OCI-LY3 (cell line): ENCODE results near the gene SARDH.

ENCODE experiments used
- H2AFZ ChIP-seq: fragments of 200-600, 300-600 bp; shearing (Covaris generic); 2 replicates; pipeline ENCODE4 v1.6.0; 2014; ENCODE audit warnings: antibody characterized with exemption, low read depth, low read length
- H3K27ac ChIP-seq: fragments of 200-600, 300-600 bp; sonication (generic); 2 replicates; pipeline ENCODE4 v1.5.1; 2014; ENCODE audit warnings: mild to moderate bottlenecking, low read length, moderate library complexity, mixed read lengths
- H3K27me3 ChIP-seq: fragments of 200-600, 300-600 bp; sonication (generic); 2 replicates; pipeline ENCODE4 v1.6.1; 2014; ENCODE audit warnings: low read depth, low read length, mixed read lengths
- H3K36me3 ChIP-seq: fragments of 200-600, 300-600 bp; sonication (generic); replicated peaks from 2 replicates; pipeline ENCODE3; 2014; ENCODE audit warnings: low read depth, low read length, mixed read lengths
- H3K4me1 ChIP-seq: fragments of 300-600, 200-600 bp; sonication (generic); 2 replicates; pipeline ENCODE4 v1.6.1; 2014; ENCODE audit warnings: low read length, mixed read lengths
- H3K4me2 ChIP-seq: fragments of 200-600, 300-600 bp; sonication (generic); 2 replicates; pipeline ENCODE4 v1.6.1; 2014; ENCODE audit warnings: low read length, mixed read lengths
- H3K4me3 ChIP-seq: fragments of 300-600, 200-600 bp; sonication (generic); 2 replicates; pipeline ENCODE4 v1.5.1; 2014; ENCODE audit warnings: antibody characterized with exemption, mild to moderate bottlenecking, low read length, moderate library complexity
- H3K79me2 ChIP-seq: fragments of 300-600, 200-600 bp; shearing (Covaris generic); 2 replicates; pipeline ENCODE4 v1.6.1; 2014; ENCODE audit warnings: mild to moderate bottlenecking, low read length, mixed read lengths
- H3K9ac ChIP-seq: fragments of 300-600, 200-600 bp; shearing (Covaris generic); 2 replicates; pipeline ENCODE4 v1.6.0; 2014; ENCODE audit warnings: mild to moderate bottlenecking, low read length, moderate library complexity
- H3K9me3 ChIP-seq: fragments of 200-600, 300-600 bp; shearing (Covaris generic); 2 replicates; pipeline ENCODE4 v1.6.1; 2014; ENCODE audit warnings: low read length, mixed read lengths; ENCODE audit not compliant: insufficient read depth
- H4K20me1 ChIP-seq: fragments of 200-600, 300-600 bp; sonication (generic); 2 replicates; pipeline ENCODE4 v1.6.1; 2016; ENCODE audit warnings: low read length, mixed read lengths; ENCODE audit not compliant: insufficient read depth
- EZH2phosphoT487 ChIP-seq: fragments of 200-600 bp; shearing (Covaris generic); IDR thresholded peaks from 2 replicates; pipeline ENCODE4 v1.6.1; 2018; ENCODE audit warnings: antibody characterized with exemption, mixed run types, low read depth
- TF ChIP-seq, protein P1 (sequence below): fragments of 200-600, 300-600 bp; sonication (generic); IDR thresholded peaks from 2 replicates; pipeline ENCODE4 v1.5.1; 2014; ENCODE audit warnings: antibody characterized with exemption, low read length, low read depth

The SARDH gene

DNA sequence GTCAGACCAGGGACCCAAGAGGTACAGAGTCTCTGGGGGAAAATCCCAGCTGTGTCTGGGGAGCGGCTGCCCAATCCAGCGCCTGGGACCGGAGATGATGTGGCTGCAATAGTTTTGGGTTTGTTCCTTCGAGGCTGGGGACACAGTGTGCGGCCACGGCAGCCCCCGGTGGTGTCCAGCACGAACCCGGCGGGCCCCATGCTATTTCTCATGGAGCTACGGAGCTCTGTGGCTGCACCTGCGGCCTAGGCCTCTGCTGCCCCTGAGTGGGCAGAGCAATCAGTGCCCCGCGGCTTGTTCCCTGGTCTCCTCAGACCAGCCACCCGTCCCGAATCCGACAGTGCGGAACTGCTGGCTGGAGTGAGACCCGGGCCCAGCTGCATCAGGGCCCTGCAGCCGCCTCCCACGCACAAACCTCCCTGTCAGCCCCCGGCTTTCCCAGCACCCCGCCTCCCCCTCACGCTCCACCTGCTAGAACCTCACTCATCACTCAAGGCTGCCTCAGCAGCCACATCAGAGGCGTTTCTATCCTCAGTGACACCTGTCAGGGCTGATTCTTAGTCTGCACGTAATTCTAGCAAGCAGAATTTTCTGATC lies 29.0 kb downstream of the SARDH start:
- Histone ChIP-seq H3K9me3 (no peaks in the 10 kb centered on the region), H3K4me3 (no peak overlapping the region), H3K27me3 (no peaks in the 10 kb centered on the region)

DNA sequence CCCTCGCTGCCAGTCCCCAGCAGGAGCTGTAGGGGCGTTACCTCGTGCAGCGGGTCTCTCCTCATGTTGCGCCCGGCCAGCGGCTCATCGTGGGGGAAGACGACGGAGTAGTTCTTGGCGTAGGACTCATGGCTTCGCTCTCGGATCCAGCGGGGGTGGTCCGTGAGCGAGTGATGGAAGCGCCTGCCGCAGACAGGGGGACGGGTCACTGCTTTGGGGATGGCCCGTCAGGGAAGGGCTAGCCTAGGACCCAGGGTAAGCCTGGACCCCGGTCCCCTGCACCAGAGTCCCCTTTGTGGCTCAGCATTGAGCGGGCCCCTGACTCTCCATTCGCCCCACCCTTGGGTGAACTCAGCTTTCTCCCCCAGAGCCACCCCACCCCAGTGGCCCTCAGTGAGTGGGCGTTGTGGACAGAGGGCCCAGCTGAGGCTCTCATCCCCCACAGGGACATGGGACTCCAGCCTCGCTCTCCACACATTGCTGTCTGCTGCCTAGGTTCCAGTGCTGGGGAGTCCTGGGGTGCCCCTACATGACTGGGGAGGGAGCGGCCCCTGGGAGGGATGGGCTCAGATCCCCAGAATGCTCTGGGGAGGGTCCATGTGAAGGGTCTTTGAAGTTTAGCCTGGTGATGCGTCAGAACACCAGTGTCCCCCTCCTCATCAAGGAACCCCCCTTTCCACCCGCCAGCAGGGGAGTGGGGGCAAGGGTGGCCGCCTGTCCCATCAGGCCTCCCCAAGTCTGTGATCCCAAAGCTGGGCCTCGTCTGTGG lies 29.7 kb downstream of the SARDH start:
- Histone ChIP-seq H3K27ac (no peak overlapping the region), H3K9me3 (no peaks in the 10 kb centered on the region), H3K27me3 (no peaks in the 10 kb centered on the region), H3K36me3 (no peaks in the 10 kb centered on the region), H3K9ac (no peak overlapping the region), H3K4me3 (no peak overlapping the region), H3K4me1 (peaks cover 4% of the 10 kb centered on the region; the same call in 1 of the 2 replicates), H3K79me2 (no peaks in the 10 kb centered on the region), H3K4me2 (no peak overlapping the region), H2AFZ (no peak overlapping the region), H4K20me1 (no peaks in the 10 kb centered on the region)
- TF ChIP-seq EZH2phosphoT487 = no peak
- TF ChIP-seq, protein P1, sequence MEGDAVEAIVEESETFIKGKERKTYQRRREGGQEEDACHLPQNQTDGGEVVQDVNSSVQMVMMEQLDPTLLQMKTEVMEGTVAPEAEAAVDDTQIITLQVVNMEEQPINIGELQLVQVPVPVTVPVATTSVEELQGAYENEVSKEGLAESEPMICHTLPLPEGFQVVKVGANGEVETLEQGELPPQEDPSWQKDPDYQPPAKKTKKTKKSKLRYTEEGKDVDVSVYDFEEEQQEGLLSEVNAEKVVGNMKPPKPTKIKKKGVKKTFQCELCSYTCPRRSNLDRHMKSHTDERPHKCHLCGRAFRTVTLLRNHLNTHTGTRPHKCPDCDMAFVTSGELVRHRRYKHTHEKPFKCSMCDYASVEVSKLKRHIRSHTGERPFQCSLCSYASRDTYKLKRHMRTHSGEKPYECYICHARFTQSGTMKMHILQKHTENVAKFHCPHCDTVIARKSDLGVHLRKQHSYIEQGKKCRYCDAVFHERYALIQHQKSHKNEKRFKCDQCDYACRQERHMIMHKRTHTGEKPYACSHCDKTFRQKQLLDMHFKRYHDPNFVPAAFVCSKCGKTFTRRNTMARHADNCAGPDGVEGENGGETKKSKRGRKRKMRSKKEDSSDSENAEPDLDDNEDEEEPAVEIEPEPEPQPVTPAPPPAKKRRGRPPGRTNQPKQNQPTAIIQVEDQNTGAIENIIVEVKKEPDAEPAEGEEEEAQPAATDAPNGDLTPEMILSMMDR = no peak

More for the DNA sequence above, 29.0 kb downstream of the SARDH start:
- Histone ChIP-seq H2AFZ (no peak overlapping the region), H3K79me2 (no peaks in the 10 kb centered on the region), H3K9ac (no peak overlapping the region), H3K4me1 (peaks cover 4% of the 10 kb centered on the region; the same call in 1 of the 2 replicates), H4K20me1 (no peaks in the 10 kb centered on the region), H3K36me3 (no peaks in the 10 kb centered on the region), H3K27ac (no peak overlapping the region), H3K4me2 (no peak overlapping the region)
- TF ChIP-seq EZH2phosphoT487 = no peak
- TF ChIP-seq, protein P1 = no peak

DNA sequence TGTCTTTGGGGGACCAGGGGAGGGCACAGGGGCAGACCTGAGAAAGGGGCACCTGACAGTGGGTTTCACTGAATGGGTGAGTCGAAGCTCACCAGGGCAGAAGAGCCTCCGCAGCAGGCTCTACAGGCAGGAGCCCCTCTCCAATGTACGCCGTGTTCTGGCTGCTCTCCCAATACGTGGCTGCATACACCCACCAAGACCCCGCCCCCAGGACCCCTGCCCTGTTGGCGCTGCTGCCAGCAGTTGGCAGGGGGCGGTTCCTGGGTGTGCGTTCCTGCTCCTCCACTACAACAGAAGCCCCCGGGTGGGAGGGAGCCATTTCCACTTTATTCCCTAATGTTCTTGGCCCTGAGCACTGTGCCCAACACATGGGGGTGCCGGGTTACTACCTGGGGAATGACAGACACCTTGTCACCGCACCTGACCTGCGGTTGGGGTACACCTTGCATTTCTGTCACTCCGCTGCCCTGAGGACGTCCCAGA lies 30.3 kb downstream of the SARDH start:
- H2AFZ ChIP-seq = no peak overlapping the region
- no peak overlapping the region for H3K4me2 ChIP-seq
- TF ChIP-seq EZH2phosphoT487 = no peak
- TF ChIP-seq, protein P1 = no peak
- H3K27me3 ChIP-seq = no peaks in the 10 kb centered on the region
- H3K36me3 ChIP-seq = no peaks in the 10 kb centered on the region
- H3K9me3 ChIP-seq = no peaks in the 10 kb centered on the region
- no peak overlapping the region for H3K27ac ChIP-seq
- no peaks in the 10 kb centered on the region for H4K20me1 ChIP-seq
- no peak overlapping the region for H3K9ac ChIP-seq
- no peaks in the 10 kb centered on the region for H3K79me2 ChIP-seq
- no peak overlapping the region for H3K4me3 ChIP-seq
- H3K4me1 ChIP-seq = no peaks in the 10 kb centered on the region

DNA sequence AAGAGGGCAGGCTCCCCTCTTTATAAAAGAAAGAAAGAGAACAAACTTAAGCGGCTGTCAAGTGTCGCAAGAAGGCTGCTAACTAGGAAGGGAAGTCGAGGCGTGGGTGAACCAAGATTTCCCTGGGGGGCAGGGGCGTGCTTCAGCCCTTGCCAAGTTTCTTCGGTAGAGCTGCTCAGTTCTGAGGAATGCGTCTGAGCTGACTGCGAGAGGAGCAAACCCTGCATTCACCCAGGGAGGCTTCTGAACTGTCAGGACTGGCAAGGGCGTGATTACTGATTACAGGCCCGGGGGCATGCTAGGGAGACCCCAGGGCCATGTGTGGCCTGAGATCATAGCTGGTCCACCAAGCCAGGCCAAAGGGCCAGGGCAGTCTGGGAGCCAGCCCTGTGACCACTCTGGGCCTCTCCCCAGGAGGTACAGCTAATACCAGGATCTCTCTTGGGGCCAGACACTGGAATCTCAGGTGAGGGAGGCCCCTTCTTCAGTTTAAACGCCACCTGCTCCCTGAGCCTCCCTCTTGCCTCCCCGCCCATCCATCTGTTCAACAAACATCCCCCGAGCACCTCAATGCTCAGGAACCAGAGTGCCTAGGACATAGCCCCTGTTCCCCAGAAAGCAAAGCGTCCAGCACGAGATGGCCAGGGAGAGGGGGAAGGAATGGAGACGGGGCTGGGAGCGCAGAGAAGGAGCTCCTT lies 30.9 kb downstream of the SARDH start:
- no peaks in the 10 kb centered on the region for H3K27me3 ChIP-seq

More for the DNA sequence above, 30.9 kb downstream of the SARDH start:
- Histone ChIP-seq H3K36me3 (no peaks in the 10 kb centered on the region), H3K79me2 (no peaks in the 10 kb centered on the region), H3K4me3 (no peak overlapping the region), H3K9me3 (no peaks in the 10 kb centered on the region), H3K4me1 (no peaks in the 10 kb centered on the region), H3K27ac (no peak overlapping the region), H3K4me2 (no peak overlapping the region), H2AFZ (no peak overlapping the region), H4K20me1 (no peaks in the 10 kb centered on the region), H3K9ac (no peak overlapping the region)
- TF ChIP-seq EZH2phosphoT487 = no peak
- TF ChIP-seq, protein P1 = no peak
